ENCODE data around the gene CYLC1. TPM values are rescaled to one million over a fixed set of nuclear protein-coding genes. Genes with fewer than 3 reads are reported as not detected.

Gene CYLC1
- polyA plus RNA-seq, 1 donor from 2014 or later, result not detected

GRCh38 chrX:83847339-83847738 lies 13.6 kb upstream of the CYLC1 start:
- Histone ChIP-seq H3K9me2 (ENCODE audit: insufficient read depth, low read length) (no peaks in the 10 kb centered on the region), H2AFZ (ENCODE audit: low read depth, low read length) (no peak overlapping the region), H3K27me3 (ENCODE audit: insufficient read depth, low read depth, low read length) (no peaks in the 10 kb centered on the region), H3K4me2 (ENCODE audit: low read length) (no peak overlapping the region), H3K4me3 (ENCODE audit: low read length) (no peak overlapping the region), H3K27ac (ENCODE audit: low read length) (no peak overlapping the region), H3K36me3 (ENCODE audit: insufficient read depth, low read length) (no peaks in the 10 kb centered on the region), H3K9me3 (ENCODE audit: low read length) (no peaks in the 10 kb centered on the region), H4K20me1 (ENCODE audit: insufficient read depth) (no peaks in the 10 kb centered on the region), H3K9ac (ENCODE audit: low read length) (no peak overlapping the region), H3F3A (ENCODE audit: insufficient read depth, low read length, poor library complexity, severe bottlenecking) (no peaks in the 10 kb centered on the region), H3K79me2 (replicated peaks; ENCODE audit: insufficient read depth, low read length) (no peaks in the 10 kb centered on the region)
- TF ChIP-seq POLR2AphosphoS5 (IDR thresholded peaks at IDR 0.05), result no peak
- TF ChIP-seq, protein P1, sequence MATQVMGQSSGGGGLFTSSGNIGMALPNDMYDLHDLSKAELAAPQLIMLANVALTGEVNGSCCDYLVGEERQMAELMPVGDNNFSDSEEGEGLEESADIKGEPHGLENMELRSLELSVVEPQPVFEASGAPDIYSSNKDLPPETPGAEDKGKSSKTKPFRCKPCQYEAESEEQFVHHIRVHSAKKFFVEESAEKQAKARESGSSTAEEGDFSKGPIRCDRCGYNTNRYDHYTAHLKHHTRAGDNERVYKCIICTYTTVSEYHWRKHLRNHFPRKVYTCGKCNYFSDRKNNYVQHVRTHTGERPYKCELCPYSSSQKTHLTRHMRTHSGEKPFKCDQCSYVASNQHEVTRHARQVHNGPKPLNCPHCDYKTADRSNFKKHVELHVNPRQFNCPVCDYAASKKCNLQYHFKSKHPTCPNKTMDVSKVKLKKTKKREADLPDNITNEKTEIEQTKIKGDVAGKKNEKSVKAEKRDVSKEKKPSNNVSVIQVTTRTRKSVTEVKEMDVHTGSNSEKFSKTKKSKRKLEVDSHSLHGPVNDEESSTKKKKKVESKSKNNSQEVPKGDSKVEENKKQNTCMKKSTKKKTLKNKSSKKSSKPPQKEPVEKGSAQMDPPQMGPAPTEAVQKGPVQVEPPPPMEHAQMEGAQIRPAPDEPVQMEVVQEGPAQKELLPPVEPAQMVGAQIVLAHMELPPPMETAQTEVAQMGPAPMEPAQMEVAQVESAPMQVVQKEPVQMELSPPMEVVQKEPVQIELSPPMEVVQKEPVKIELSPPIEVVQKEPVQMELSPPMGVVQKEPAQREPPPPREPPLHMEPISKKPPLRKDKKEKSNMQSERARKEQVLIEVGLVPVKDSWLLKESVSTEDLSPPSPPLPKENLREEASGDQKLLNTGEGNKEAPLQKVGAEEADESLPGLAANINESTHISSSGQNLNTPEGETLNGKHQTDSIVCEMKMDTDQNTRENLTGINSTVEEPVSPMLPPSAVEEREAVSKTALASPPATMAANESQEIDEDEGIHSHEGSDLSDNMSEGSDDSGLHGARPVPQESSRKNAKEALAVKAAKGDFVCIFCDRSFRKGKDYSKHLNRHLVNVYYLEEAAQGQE (IDR thresholded peaks at IDR 0.05; ENCODE audit: borderline replicate concordance), result no peak

DNA sequence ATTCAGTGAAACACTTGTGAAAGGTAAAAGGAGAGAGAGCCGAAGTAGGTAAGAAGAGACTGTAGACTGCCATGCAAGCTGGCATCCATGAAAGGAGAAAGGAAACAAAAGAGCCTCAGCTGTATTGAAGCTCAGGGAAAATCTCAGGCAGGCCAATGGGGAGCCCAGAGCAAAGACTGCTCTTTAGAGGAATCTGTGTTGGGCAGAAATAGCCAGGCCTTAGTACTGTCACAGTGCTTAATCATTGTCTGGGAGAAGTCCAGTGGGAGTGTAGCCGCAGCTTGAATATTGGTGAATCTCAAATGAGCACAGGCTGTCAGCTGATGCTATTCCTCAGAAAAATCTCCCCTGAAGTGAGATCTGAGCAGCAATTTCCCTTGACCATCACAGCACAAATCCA lies 27.6 kb downstream of the CYLC1 start:
- no peaks in the 10 kb centered on the region for H3K9me3 ChIP-seq (ENCODE audit: low read length)
- H2AFZ ChIP-seq (ENCODE audit: low read depth, low read length), result no peak overlapping the region
- H4K20me1 ChIP-seq (ENCODE audit: insufficient read depth), result no peaks in the 10 kb centered on the region
- no peaks in the 10 kb centered on the region for H3K79me2 ChIP-seq (replicated peaks; ENCODE audit: insufficient read depth, low read length)
- H3K27ac ChIP-seq (ENCODE audit: low read length), result no peak overlapping the region
- no peak overlapping the region for H3K4me2 ChIP-seq (ENCODE audit: low read length)
- no peaks in the 10 kb centered on the region for H3K27me3 ChIP-seq (ENCODE audit: insufficient read depth, low read depth, low read length)
- H3K9me2 ChIP-seq (ENCODE audit: insufficient read depth, low read length), result no peaks in the 10 kb centered on the region
- H3F3A ChIP-seq (ENCODE audit: insufficient read depth, low read length, poor library complexity, severe bottlenecking), result no peaks in the 10 kb centered on the region
- TF ChIP-seq TAF1 (IDR thresholded peaks at IDR 0.05; ENCODE audit: low read depth), result no peak
- TF ChIP-seq, protein P2, sequence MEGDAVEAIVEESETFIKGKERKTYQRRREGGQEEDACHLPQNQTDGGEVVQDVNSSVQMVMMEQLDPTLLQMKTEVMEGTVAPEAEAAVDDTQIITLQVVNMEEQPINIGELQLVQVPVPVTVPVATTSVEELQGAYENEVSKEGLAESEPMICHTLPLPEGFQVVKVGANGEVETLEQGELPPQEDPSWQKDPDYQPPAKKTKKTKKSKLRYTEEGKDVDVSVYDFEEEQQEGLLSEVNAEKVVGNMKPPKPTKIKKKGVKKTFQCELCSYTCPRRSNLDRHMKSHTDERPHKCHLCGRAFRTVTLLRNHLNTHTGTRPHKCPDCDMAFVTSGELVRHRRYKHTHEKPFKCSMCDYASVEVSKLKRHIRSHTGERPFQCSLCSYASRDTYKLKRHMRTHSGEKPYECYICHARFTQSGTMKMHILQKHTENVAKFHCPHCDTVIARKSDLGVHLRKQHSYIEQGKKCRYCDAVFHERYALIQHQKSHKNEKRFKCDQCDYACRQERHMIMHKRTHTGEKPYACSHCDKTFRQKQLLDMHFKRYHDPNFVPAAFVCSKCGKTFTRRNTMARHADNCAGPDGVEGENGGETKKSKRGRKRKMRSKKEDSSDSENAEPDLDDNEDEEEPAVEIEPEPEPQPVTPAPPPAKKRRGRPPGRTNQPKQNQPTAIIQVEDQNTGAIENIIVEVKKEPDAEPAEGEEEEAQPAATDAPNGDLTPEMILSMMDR (IDR thresholded peaks at IDR 0.05; ENCODE audit: poor library complexity, severe bottlenecking), result no peak
- no peak for TF ChIP-seq EZH2 (IDR thresholded peaks at IDR 0.05; ENCODE audit: borderline replicate concordance, insufficient read depth, low read length, poor library complexity, severe bottlenecking)
- TF ChIP-seq RAD21 (conservative IDR thresholded peaks at IDR 0.05), result no peak
- TF ChIP-seq SMC3 (conservative IDR thresholded peaks at IDR 0.05; ENCODE audit: poor library complexity), result no peak
- no peak for TF ChIP-seq EP300 (conservative IDR thresholded peaks at IDR 0.05; ENCODE audit: poor library complexity, severe bottlenecking)
- TF ChIP-seq, protein P1 (IDR thresholded peaks at IDR 0.05; ENCODE audit: borderline replicate concordance), result no peak
- TF ChIP-seq MXI1 (conservative IDR thresholded peaks at IDR 0.05; ENCODE audit: poor library complexity, severe bottlenecking), result no peak
- no peak for TF ChIP-seq POLR2AphosphoS5 (IDR thresholded peaks at IDR 0.05)
- H3K36me3 ChIP-seq (ENCODE audit: insufficient read depth, low read length), result no peaks in the 10 kb centered on the region
- no peak overlapping the region for H3K9ac ChIP-seq (ENCODE audit: low read length)
- H3K4me3 ChIP-seq (ENCODE audit: low read length), result no peak overlapping the region

All from neural cell (in vitro differentiated cells).